Motor neuron (in vitro differentiated cells): ENCODE results near the gene TUFT1. TPM values are rescaled to one million over a fixed set of nuclear protein-coding genes. Genes with fewer than 3 reads are reported as not detected.
A peak's percentile ranks its signal among the peaks of the same experiment; 100 is the strongest.

ENCODE experiments used
- ATAC-seq, 8 experiments: fragments of 200-7000 bp; cut with Tn5 transposase; replicated peaks in 6 of 8; 2 replicates each; pipeline ENCODE4 v1.8.0; 2021; ENCODE audit warnings: mild to moderate bottlenecking in 8 of 8, moderate library complexity in 8 of 8
- H3K27ac ChIP-seq, 2 donors: fragments of 250-450 bp; sonication (Bioruptor Pico); 2 replicates each; pipeline ENCODE4 v1.9.0; 2021; ENCODE audit warnings: antibody characterized with exemption in 2 of 2, mild to moderate bottlenecking in 2 of 2, moderate library complexity in 1 of 2
- H3K4me1 ChIP-seq, 2 donors: fragments of 250-450 bp; sonication (Bioruptor Pico); replicated peaks in 1 of 2; 2 replicates each; pipeline ENCODE4 v1.6.1; 2021; ENCODE audit warnings: antibody characterized with exemption in 2 of 2, mild to moderate bottlenecking in 2 of 2, moderate library complexity in 1 of 2
- H3K4me3 ChIP-seq, 5 donors: fragments of 250-450 bp; sonication (Bioruptor Pico); 2 replicates each; pipeline ENCODE4 v1.9.0; 2021; ENCODE audit warnings: antibody characterized with exemption in 5 of 5, mild to moderate bottlenecking in 5 of 5, moderate library complexity in 4 of 5
- WGBS, 10 experiments: fragments of 450-650 bp; shearing (Covaris generic); methylation state at CpG; one replicate each; pipeline ENCODE4 v1.0.0; 2022; 5-methylcytosine and 5-hydroxymethylcytosine counted together
- in situ Hi-C, 9 experiments: fragments of 400-800 bp; cut with MboI; loops; one replicate each; pipeline ENCODE4 v1.15.0; 2021; ENCODE audit warnings: low sequenced_read_pairs in 9 of 9, low pct_unique_long_range_greater_than_20kb in 2 of 9; ENCODE audit not compliant: unreplicated experiment in 9 of 9
- total RNA-seq, 8 experiments: library from RNA; unstranded; fragments of 300-600 nt; gene quantifications; 2 replicates each; pipeline versions ENCODE4 v1.2.3 to v1.2.4, GENCODE V29; 2022

TUFT1 gene
- total RNA-seq, 8 experiments from 2014 or later: 0.87 to 33.7 (median 24.6) TPM

- no peak for ATAC-seq
- peaks cover 3 to 4% of the 10 kb centered on the region in 2 donors for H3K4me1 ChIP-seq
- H3K4me3 ChIP-seq: no peak overlapping the region
- H3K27ac ChIP-seq: no peak overlapping the region
- 90 to 100% (median 95%) methylated on average over 2 of the region's 3 CpGs; no CpG with 5 or more reads in 6 of the 10 experiments for WGBS, 10 experiments
- in situ Hi-C loops: no loop called here
Measured at GRCh38 chr1:151547900-151548230, 7.8 kb downstream of the TUFT1 start.

- in situ Hi-C loops: no loop called here
- no peak overlapping the region for H3K4me3 ChIP-seq
- H3K4me1 ChIP-seq: no peaks in the 10 kb centered on the region
- no peak overlapping the region for H3K27ac ChIP-seq
- no peak for ATAC-seq
- WGBS, 10 experiments: 75 to 100% (median 86%) methylated on average over 1 to 2 of the region's 2 CpGs; no CpG with 5 or more reads in 6 of the 10 experiments
Measured at GRCh38 chr1:151549199-151549598, 9.1 kb downstream of the TUFT1 start.

- 64 to 100% (median 87%) methylated on average over 3 to 4 of the region's 4 CpGs; no CpG with 5 or more reads in 3 of the 10 experiments for WGBS, 10 experiments
- Histone ChIP-seq H3K4me3 (no peak overlapping the region), H3K27ac (no peak overlapping the region), H3K4me1 (no peaks in the 10 kb centered on the region)
- no peak for ATAC-seq
- in situ Hi-C loops: no loop called here
Measured at GRCh38 chr1:151553659-151554058, 13.6 kb downstream of the TUFT1 start.

GRCh38 chr1:151556052-151556451 is 15.9 kb downstream of the TUFT1 start:
- Histone ChIP-seq H3K4me3 (no peak overlapping the region), H3K27ac (no peak overlapping the region), H3K4me1 (no peaks in the 10 kb centered on the region)
- no CpG with 5 or more reads among the region's 2 CpGs for WGBS, 10 experiments
- in situ Hi-C loops: no loop called here
- ATAC-seq: no peak

- 71 to 100% (median 100%) methylated on average over 1 of the region's 1 CpG; no CpG with 5 or more reads in 7 of the 10 experiments for WGBS, 10 experiments
- Histone ChIP-seq H3K4me1 (peaks cover 0 to 8% of the 10 kb centered on the region in 2 donors), H3K4me3 (no peak overlapping the region), H3K27ac (no peak overlapping the region)
- in situ Hi-C loops: no loop called here
- no peak for ATAC-seq
Measured at GRCh38 chr1:151562661-151563060, 22.6 kb downstream of the TUFT1 start.

GRCh38 chr1:151563376-151563775 is 23.3 kb downstream of the TUFT1 start:
- 0 to 93% (median 60%) methylated on average over 1 to 2 of the region's 2 CpGs for WGBS, 10 experiments
- no peak overlapping the region for H3K4me3 ChIP-seq
- no peak for ATAC-seq
- H3K4me1 ChIP-seq: peaks cover 0 to 8% of the 10 kb centered on the region in 2 donors
- H3K27ac ChIP-seq: no peak overlapping the region
- in situ Hi-C loops: no loop called here

GRCh38 chr1:151565502-151566189 is 25.5 kb downstream of the TUFT1 start:
- Histone ChIP-seq H3K4me3 (no peak overlapping the region), H3K4me1 (peaks cover 0 to 8% of the 10 kb centered on the region in 2 donors), H3K27ac (no peak overlapping the region)
- WGBS, 10 experiments: 17 to 82% (median 58%) methylated on average over 1 to 5 of the region's 5 CpGs; no CpG with 5 or more reads in 1 of the 10 experiments
- peak in 5 of 8 experiments; percentile 23 to 50 (median 43) for ATAC-seq
- in situ Hi-C loops: no loop called here

GRCh38 chr1:151568626-151569088 is 28.5 kb downstream of the TUFT1 start:
- H3K4me3 ChIP-seq: no peak overlapping the region
- peak in 1 of 8 experiments; percentile 17 for ATAC-seq
- WGBS, 10 experiments: 57 to 100% (median 83%) methylated on average over 1 to 2 of the region's 3 CpGs; no CpG with 5 or more reads in 3 of the 10 experiments
- in situ Hi-C loops: no loop called here
- no peak overlapping the region for H3K27ac ChIP-seq
- H3K4me1 ChIP-seq: peaks cover 0 to 8% of the 10 kb centered on the region in 2 donors

GRCh38 chr1:151570819-151571218 is 30.7 kb downstream of the TUFT1 start:
- no peak for ATAC-seq
- Histone ChIP-seq H3K4me3 (no peak overlapping the region), H3K27ac (no peak overlapping the region), H3K4me1 (no peaks in the 10 kb centered on the region)
- 100% methylated on average over 1 of the region's 1 CpG; no CpG with 5 or more reads in 6 of the 10 experiments for WGBS, 10 experiments
- in situ Hi-C loops: no loop called here

- in situ Hi-C loops: loop anchor here in 1 of 9 experiments (25.0 kb wide), 1 partner anchor 162 kb away; no protein-coding TSS in a partner anchor
- peak in 3 of 8 experiments; percentile 58 to 100 (median 99) for ATAC-seq
- Histone ChIP-seq H3K4me3 (no peak overlapping the region), H3K4me1 (no peaks in the 10 kb centered on the region), H3K27ac (no peak overlapping the region)
- WGBS, 10 experiments: 48 to 100% (median 93%) methylated on average over 2 to 12 of the region's 12 CpGs; no CpG with 5 or more reads in 2 of the 10 experiments
Measured at GRCh38 chr1:151574575-151575529, 34.7 kb downstream of the TUFT1 start.

- H3K4me3 ChIP-seq: no peak overlapping the region
- in situ Hi-C loops: loop anchor here in 1 of 9 experiments (25.0 kb wide), 1 partner anchor 160 kb away; no protein-coding TSS in a partner anchor
- no peak for ATAC-seq
- no peak overlapping the region for H3K27ac ChIP-seq
- 71 to 100% (median 80%) methylated on average over 1 to 2 of the region's 2 CpGs; no CpG with 5 or more reads in 4 of the 10 experiments for WGBS, 10 experiments
- H3K4me1 ChIP-seq: no peaks in the 10 kb centered on the region
Measured at GRCh38 chr1:151577173-151577572, 37.1 kb downstream of the TUFT1 start.

- H3K4me1 ChIP-seq: no peaks in the 10 kb centered on the region
- H3K27ac ChIP-seq: no peak overlapping the region
- in situ Hi-C loops: loop anchor here in 1 of 9 experiments (25.0 kb wide), 1 partner anchor 158 kb away; no protein-coding TSS in a partner anchor
- no peak for ATAC-seq
- WGBS, 10 experiments: 100% methylated on average over 1 of the region's 1 CpG; no CpG with 5 or more reads in 3 of the 10 experiments
- H3K4me3 ChIP-seq: no peak overlapping the region
Measured at GRCh38 chr1:151578941-151579340, 38.8 kb downstream of the TUFT1 start.
